Stimulated activated CD4-positive, alpha-beta T cell treated with anti-CD3 and anti-CD28 coated beads, Interleukin-2, amount 100 ng/mL, for 4 hours (primary cell): Measurements from ENCODE around the gene MVB12A.

Experiments
- DNase-seq: peaks from one replicate; pipeline ENCODE4 v3.0.0-alpha.2; 2020; ENCODE audit warnings: low read depth

MVB12A gene

DNA sequence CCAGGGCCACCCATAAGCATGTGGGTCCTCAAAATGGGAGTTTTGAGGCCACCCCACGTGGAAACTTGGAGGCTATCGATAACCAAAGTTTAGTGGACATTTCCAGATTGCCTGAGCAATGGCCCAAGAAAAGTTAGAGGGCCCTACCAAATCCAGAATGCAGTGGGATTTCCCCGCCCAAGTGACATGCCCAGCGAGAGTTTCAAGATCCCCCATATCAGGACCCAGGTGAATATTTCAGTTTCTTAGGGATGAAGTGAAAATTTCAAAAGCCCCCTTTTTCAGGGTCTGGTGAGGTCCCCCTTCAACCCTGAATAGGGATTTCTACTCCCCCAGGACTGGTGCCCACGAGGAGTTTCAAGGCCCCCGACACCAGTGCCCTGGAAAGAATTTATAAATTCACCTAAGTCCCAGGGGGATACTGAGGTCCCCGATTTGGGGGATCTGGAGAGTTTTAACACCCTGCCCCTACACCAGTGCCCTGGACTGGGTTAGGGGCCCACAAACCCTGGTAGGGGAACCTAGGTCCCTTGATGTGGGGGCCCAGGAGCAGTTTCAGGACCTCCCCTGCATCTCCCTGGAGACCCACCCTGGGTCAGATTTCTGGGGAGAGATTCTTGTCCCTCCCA is 15.1 kb upstream of the MVB12A start:
- DNase-seq, result no peak

DNA sequence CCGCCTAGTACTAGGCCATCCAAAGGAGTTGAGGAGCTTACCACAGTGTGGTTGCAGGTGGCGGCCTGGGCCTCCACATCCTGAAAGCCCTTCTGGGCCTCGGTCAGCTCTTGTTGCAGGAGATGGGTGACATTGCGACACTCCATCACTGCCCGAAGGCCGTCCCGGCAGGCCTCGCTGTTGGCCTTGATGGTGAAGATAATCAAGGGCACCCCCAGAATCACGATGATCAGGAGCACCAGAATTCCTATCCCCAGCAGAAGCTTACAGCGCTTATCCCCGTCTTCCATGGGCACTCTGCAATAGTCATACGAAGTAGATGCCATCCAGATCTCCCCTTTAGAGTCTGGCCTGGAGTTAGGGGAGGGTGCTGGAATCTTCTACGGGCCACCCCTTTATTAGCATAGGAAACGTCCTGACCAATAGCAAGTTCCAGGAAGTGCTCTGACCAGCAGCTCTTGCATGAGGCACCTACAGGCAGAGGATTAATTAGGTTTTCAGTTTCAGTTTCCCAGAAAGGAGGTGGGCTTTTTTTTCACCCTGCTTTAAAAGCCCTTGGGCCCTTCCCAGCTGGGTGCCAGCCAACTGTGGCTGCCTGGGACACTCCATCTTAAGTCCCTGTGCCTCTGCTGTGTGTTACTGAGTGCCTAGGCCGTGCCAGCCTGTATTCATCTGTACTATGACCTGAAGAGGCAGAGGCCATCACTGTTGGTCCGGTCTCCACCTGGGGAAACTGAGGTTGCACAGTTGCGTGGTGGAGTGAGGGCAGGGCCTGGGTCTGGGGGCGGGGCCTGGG is 14.4 kb upstream of the MVB12A start, which contains the start of gene BST2:
BST2 (minus strand) TSS at position 381 of the 796 bp plus-strand sequence; CDS start at position 326, 55 bp downstream.
- peak; percentile 50 for DNase-seq

DNA sequence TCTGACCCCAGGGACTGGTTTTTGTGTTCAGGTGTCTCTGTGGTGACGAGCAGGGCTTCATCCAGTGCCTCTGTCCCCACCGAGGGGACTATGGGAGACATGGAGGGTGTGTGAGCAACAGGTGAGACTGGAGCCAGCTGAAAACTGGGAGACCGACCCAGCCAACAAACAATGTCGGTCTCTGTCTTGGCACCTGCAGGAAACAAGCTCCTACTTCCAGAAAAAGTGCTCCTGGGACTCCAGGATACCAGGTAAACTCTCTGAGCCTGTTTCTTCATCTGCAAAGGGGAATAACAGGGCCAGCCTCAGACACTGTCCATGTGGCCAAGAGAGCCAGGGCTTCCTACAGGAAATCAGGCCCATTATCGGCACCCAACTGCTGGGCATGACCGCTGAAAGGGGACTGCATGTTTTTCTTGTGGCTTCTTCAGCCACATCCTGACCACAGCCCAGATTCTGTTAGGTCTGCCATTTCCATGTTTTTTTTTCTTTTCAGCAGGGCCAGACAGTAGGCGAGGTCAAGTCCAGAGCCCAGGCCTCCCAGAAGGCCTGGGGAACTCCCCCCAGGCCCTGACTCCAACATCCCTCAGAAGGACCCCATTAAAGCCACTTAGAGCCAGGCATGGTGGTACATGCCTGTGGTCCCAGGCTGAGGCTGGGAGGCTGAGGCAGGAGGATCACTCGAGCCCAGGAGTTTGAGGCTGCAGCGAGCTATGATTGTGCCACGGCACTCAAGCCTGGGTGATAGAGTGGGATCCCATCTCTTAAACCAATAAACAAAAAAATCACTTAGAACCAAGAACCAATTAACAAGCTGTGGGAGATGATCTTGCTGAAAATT is 13.6 kb upstream of the MVB12A start:
- no peak for DNase-seq

DNA sequence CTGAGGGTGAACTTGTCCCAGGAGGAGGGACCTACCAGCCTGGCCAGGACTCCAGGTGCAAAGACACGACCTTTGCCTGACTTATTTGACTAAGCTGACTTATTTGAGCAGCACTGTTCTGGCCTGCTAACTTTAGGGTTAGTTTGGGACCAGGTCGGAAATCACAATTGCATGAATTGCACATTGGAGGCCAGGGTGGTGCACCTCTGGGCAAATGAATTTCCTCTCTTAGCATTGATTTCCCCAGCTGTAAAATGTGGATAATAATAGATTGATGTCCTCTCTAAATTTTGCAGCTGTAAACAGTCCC is 13.0 kb upstream of the MVB12A start:
- DNase-seq, result no peak

DNA sequence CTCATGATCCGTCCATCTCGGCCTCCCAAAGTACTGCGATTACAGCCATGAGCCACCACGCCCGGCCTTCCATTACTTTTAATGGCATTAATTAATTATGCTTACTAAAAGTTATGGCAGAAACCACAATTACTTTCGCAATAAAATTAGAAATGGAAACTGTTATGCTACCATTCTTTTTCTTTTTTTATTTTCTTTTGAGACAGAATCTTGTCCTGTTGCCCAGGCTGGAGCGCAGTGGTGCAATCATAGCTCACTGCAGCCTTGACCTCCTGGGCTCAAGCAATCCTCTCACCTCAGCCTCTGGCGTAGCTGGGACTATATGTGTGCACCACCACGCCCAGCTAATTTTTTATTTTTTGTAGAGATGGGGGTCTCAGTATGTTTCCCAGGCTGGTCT is 9.9 kb upstream of the MVB12A start:
- no peak for DNase-seq

DNA sequence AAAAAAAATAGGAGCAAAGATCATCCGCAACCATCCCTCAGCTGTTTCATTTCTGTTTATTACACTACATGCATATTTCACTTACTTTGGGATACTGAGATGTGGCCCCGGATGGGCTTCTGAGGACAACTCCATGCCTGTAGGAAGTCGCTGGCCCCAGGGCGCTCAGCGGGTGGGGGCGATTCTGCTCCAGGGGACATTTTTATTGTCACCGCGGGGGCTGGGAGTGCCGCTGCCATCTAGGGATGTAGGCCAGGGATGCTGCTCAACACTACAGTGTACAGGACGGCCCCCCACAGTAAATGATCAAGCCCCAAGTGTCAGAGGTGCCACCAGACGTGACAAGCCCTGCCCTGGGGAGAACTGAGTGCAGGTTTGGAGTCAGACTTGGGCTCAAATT is 8.0 kb upstream of the MVB12A start:
- no peak for DNase-seq

DNA sequence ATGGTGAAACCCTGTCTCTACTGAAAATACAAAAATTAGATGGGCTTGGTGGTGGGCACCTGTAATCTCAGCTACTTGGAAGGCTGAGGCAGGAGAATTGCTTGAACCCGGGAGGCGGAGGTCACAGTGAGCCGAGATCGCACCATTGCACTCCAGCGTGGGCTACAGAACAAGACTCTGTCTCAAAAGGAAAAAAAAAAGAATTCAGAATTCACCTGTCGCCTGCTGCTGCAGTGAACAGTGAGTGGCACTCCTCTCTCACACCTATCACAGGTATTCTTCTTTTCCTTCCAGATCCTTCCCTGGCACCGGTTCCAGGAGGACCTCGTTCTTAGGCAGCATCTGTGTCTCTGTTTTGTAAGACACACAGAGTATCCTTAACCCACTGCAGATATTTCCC is 5.8 kb upstream of the MVB12A start:
- DNase-seq, result no peak

DNA sequence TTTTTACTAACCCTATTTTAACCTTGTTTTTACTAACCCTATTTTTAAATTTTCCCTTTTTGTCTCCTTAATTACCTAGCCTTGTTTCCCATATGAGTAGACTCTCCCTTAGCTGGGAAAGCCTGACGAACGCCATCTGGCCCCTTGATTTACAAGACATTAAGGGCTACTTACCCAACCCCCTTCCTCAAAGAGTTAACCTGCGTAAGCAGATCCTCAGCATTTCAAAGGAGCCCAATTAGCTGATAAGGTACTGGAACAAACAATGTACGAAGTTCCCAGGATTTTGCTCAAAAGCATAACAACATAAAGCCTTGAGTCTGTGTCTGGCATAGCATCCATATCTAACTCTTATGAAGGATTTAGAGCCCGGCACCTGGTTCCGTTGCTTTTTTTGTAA is 4.7 kb upstream of the MVB12A start:
- DNase-seq, result no peak

DNA sequence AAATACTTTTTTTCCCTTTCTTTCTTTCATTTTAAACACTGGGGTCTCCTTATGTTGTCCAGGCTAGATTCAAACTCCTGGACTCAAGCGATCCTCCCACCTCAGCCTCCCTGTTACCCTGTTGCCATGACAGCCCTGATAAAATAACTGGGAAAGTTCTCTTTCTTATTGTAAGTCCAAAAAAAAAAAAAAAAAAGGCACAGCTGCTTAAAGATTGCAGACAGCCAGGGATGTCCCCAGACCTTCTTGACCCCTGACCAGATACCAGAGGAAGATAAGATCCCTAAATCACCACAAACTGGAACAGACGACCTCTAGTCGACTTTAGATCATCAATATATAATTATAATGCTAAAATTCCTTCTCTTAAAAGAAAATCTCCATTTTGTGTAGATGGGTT is 1.1 kb upstream of the MVB12A start:
- DNase-seq, result no peak

DNA sequence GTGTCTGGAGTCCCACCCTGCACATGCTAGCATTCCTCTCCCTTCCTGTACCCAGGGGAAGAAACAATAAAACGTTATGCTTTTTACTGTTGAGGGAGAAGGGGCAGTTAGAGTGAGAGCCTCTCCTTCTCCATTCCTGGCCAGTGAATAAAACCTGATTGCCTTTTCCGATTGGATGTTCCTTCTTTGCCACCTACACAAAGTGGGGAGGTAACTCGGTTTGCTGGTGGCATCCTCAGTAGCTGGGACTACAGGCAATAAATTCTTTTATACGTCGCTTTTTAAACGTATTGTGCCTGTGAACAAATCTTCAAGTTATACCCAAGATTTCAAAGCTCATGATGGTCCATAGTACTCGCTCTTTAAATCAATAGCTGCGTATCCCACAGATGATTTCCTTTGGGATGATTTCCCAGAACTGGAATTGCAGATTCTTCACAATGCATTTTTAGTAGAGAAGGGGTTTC is 660 bp upstream of the MVB12A start:
- no peak for DNase-seq

DNA sequence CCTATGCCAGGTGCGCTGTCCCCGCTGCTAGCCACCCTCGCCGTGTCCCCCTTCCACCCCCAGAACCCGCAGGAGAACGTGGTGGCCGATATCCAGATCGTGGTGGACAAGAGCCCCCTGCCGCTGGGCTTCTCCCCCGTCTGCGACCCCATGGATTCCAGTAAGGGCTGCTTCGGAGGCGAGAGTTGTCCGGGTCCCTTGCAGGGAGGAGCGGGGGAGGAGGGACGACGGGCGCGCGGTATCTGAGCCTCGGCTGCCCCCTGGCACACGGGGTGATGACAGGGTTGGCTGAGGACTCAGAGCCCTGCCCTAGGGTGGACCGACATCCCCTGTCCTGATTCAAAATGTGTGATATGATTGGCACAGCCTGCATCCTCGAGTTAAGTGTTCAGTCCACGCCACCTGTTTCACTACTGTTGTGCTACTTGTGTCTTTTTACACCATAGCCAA is 653 bp downstream of the MVB12A start:
- DNase-seq, result no peak

DNA sequence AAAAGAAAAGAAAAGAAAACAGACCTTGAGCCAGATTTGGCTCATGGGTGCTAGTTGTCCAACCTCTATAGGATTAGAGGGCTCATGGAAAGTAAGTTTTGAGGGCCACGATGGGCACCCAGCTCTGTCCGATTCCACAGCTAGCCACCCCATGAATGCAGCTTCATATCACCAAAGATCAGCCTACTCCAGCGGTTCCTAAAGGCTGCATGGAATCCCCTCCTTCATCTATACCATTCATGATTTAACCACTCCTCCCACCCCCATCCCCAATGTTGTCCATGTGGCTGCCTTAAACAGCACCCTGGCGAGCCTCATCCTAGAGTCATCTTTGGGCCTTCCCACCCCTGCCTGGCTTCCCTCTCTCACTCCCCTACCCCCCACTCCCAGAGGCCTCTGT is 2.1 kb downstream of the MVB12A start:
- DNase-seq, result no peak

DNA sequence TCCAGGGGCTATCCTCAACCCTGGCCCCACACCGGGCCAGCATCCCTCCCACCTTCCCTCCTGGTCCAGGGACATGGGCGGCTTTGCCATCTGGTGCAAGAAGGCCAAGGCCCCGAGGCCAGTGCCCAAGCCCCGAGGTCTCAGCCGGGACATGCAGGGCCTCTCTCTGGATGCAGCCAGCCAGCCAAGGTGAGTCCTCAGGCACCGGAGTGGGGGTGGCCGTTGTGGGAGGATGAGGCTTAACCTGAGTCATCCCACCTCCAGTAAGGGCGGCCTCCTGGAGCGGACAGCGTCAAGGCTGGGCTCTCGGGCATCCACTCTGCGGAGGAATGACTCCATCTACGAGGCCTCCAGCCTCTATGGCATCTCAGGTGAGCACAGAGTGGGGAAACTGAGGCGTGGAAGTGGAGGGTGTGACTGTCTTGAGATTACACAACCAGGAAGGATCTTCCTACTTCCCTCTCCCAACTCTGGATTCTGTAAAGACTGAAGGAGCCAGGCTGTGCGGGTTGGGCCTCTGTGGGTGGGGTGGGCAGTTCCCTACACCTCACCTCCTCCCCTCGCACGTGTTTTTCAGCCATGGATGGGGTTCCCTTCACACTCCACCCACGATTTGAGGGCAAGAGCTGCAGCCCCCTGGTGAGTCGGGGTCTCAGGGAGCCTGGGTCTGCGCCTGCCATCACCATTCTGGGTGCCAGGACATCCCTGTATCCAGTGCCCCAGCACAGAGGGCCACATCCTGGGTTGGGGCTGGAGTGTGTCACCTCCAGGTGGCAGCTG is 3.8 kb downstream of the MVB12A start:
- DNase-seq, result no peak

DNA sequence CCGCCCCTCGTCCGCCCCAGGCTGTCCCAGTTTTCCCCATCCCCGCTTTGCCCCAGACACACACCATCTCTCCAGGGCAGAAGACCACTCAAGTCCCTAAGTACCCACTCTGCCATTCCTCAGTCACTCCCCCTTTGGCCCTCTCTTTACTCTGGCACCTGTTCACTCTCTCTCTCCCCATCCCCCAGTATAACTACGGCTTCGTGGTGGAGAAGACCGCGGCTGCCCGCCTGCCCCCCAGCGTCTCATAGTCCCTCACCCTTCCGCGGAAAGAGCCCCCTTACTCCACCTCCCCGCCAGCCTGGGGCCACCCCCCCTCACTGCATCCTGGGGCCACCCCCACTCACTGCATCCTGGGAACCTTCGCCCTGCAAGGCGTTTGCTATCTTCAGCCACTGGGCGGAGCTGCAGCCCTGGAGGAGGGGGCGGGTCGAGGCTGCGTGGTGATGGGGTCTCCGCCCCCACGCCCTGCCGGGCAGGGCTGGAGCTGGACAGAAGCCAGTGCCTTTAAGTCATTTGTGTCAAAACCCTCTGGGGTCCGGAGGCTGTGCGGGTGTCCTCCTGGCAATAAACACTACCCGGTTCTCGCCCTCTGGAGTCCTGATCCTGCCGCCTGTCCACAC is 5.0 kb downstream of the MVB12A start:
- DNase-seq, result no peak

DNA sequence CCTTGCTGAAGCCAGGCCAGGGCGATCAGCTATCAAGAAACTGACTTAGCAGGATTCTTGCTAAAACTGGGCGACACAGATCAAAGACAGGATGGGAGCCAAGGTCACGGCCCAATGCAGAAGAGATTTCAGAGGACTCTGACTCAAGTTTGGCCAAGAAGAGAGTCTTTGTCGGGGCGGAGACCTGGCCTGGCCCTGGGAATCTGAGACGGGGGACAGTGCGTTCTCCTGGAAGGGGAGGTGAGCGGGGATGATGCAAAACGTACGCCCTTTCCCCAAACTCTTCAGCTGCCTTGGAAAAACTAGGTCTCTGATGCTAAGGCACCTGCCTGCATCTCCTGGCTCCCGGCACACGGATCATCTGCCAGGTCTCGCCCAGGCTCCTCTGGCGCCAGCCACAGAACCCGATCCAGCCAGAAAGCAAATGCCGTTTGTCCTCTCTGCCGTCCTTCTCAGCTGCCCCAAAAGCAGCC is 9.8 kb downstream of the MVB12A start:
- no peak for DNase-seq

DNA sequence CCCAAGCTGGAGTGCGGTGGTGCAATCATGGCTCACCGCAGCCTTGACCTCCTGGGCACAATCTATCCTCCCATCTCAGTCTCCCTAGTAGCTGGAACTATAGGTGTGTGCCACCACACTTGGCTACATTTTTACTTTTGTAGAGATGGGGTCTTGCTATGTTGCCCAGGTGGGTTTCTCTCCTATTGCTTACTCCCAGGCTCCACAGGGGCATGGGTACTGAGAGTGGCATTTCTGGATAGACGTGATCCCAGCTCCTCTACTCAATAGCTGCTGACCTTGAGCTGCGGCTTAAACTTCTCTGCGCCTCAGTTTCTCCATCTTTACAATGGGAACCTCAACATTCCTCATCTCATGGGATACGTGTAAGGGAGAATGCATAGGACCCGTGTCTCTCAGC is 11.6 kb downstream of the MVB12A start:
- DNase-seq, result no peak

DNA sequence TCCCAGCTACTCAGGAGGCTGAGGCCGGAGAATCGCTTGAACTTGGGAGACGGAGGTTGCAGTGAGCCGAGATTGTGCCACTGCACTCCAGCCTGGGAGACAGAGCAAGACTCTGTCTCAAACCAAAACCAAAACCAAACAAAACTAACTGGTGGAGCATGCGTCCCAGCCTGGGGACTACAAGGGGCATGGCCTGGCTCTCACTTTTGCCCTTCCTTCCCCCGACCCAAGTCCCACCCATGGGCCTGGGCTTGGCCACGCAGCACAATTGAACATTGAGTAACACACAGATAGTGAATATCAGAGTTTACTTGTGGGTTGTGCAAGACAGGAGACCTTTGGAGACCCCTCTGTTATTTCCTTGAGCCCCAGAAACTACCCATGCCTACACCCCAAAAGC is 15.4 kb downstream of the MVB12A start:
- no peak for DNase-seq

DNA sequence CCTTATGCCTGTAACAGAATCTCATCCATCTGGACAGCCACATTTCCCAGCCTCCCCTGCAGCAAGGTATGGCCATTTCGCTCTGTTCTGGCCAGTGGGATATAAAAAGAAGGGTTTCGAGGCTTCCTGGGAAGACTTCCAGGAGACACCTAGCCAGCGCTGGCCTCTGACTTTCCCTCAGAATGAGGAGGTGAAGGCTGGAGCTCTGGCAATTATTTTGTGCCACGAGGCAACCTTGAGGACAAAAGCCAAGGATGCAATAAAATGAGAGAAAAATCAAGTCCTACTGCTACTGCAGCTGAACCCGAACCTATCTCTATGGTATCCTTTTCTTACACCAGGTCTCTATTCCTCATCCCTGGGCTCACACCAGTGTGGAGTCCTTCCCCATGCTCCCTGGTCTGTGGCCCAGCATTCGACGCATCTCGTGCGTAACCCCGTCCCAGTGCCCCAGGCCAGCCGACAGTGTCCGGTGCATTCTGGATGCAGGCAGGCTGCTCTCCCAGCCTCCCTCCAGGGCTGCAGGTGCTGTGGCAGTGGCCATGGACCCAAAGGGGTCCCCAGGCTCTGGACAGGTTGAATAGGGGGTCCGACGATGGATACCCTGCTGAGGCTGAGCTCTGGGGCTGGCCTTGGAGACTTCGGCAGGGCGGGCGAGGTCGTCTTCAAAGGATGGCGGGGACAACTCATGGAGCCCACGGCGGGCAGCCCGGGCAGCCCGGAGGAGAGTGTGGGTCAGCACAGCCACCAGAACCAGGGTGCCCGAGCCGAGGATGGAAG is 16.4 kb downstream of the MVB12A start:
- DNase-seq, result no peak

DNA sequence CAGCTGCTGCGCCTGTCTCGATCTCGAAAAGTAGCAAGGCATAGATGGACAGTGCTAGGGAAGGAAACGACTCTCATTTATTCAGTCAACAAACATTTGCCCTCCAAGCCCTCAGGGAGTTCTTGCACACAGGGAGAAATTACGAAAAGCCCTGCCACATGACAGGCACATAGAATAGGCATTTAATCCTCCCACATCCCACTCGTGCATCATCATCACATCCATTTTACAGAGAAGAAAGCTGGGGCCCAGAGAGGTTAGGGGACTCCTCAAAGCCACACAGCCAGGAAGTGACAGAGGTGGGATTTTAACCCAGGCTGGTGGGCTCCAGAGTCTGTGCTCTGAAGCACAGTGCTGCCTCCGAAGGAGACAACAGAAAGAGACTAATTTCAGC is 17.0 kb downstream of the MVB12A start:
- no peak for DNase-seq

DNA sequence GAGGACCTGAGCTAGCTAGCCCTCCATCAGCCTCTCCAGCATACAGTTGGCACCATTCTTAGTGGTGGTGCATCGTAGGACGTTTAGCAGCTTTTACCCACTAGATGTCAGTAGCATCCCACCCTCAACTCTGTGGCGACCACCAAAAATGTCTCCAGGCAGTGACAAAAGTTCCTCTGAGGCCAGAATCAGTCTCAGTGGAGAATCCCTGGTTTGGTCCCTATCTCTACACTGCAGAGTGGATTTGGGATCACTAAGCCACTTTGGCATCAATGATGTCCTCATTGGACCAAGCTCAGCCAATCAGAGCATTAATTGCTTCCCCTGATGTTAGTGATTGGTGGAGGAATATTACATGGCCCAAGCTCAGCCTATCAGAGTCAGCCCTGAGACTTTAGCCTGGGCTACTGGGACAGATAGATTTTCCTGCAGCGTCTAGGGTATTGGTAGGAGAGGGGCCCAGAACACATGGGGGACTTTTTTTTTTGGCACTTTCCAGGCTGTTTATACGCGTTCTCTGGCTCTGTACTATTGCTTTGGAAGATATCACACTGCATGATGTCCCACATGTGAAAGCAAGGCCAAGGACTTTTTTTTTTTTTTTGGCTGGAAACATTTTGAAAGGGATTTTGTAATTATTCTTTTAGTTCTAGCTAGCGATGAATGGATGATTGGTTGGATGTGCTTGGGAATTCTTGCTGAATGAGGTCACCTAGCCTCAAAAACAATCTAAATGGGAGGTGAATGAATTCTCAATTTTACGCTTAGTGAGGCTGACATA is 21.6 kb downstream of the MVB12A start:
- no peak for DNase-seq
